ENCODE measurements around the gene DST.
"Not testable (repeated sequence)": the region's sequence is repeated elsewhere in the genome, so short reads cannot be mapped to it uniquely, and the experiment has no call there.

DST gene

DNA sequence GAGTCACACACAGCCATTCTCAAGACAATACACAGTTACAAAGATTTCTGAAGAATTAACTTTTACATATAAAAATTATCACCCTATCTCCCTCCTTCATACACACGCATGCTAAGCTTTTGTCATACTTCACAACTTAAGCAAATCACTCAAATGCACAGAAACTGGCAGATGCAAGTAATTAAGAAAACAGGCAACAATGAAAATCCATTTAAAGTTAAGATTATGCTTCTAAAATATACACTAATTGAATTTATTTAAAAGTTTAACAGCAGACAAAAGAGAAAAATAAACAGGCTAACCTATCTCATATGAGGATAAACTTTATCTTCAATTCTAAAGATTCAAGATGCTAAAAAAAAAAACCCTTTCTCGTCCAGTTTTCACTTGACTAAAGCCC, 68.4 kb downstream of the DST start:
- no peak overlapping the region for H3K4me3 ChIP-seq (ENCODE audit: low read depth, low read length)
- in situ Hi-C loops (cut with HindIII; ENCODE audit: low sequenced_read_pairs) = no loop called here
- DNase-seq (ENCODE audit: low read depth, low spot score) = no peak
- TF ChIP-seq, protein P1, sequence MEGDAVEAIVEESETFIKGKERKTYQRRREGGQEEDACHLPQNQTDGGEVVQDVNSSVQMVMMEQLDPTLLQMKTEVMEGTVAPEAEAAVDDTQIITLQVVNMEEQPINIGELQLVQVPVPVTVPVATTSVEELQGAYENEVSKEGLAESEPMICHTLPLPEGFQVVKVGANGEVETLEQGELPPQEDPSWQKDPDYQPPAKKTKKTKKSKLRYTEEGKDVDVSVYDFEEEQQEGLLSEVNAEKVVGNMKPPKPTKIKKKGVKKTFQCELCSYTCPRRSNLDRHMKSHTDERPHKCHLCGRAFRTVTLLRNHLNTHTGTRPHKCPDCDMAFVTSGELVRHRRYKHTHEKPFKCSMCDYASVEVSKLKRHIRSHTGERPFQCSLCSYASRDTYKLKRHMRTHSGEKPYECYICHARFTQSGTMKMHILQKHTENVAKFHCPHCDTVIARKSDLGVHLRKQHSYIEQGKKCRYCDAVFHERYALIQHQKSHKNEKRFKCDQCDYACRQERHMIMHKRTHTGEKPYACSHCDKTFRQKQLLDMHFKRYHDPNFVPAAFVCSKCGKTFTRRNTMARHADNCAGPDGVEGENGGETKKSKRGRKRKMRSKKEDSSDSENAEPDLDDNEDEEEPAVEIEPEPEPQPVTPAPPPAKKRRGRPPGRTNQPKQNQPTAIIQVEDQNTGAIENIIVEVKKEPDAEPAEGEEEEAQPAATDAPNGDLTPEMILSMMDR (IDR thresholded peaks at IDR 0.05; ENCODE audit: low read depth, low read length) = no peak

DNA sequence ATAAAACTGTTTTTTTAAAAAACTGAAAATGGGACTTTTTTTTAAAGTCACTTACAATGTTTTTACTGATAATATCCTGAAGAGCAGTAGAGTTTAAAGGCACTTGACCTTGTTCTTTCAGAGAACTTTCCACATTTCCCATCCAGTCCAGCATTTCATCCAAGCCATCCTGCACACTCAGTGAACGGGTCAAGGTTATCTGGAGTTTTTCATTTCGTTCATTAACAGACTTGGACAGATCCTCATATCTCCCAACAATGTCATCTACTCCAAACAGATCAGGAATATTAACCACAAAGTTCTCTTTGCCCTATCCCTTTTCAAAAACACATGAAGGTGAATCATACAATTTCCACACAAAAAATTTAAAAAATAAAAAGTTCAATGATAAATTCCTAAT, 69.1 kb downstream of the DST start:
- H3K4me3 ChIP-seq (ENCODE audit: low read depth, low read length) = no peak overlapping the region
- DNase-seq (ENCODE audit: low read depth, low spot score) = no peak
- TF ChIP-seq, protein P1 (IDR thresholded peaks at IDR 0.05; ENCODE audit: low read depth, low read length) = no peak
- in situ Hi-C loops (cut with HindIII; ENCODE audit: low sequenced_read_pairs) = no loop called here

DNA sequence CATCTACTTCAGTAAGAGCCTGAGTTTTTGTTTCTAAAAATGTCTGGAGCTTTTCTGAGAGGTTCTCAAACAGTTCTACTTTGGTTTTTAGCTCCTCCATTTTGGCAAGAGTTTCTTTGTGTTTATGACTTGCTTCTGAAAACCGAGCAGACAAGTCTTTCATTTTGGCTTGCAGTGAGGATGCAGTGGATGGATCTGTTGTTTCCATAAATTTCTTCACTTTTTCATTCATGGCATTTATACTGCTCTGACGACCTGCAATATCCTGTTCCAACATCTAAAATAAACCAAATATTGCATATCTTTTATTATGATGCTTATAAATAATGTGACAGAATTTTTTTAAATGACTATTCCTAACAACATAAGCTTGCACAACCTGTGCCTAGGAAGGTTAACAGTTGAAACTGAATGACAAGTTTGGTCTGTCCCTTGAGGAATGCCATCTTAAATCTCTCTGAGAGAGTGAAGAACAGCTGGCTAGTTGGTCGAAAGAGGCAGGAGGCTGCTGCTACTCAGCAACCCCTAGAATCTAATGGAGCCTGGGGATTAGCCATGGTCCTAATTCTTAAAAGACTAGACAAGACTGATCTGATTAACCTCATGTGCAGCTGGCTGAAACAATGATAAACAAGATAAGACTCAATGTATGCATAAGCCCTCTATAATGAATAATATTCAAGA, 69.8 kb downstream of the DST start:
- H3K4me3 ChIP-seq (ENCODE audit: low read depth, low read length) = no peak overlapping the region
- no peak for DNase-seq (ENCODE audit: low read depth, low spot score)
- in situ Hi-C loops (cut with HindIII; ENCODE audit: low sequenced_read_pairs) = no loop called here
- TF ChIP-seq, protein P1 (IDR thresholded peaks at IDR 0.05; ENCODE audit: low read depth, low read length) = no peak

DNA sequence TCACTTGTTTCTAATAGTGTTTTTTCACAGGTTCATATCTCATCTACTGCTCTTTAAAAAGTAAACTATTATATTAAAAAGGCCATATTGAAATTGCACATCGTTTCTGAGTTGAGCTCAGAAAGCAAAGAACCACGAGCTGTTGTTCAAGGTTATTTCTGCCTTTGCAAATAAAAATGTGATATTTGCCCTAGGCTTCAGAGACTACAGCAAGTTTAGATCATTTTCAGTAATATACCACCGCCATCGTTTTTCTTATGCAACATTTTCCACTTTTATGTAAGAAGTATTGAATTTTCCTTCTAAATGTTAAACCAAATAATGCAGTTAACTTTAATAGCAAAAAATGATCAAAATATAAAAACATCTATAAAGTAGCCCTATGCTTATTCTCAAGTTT, 71.1 kb downstream of the DST start:
- TF ChIP-seq, protein P1 (IDR thresholded peaks at IDR 0.05; ENCODE audit: low read depth, low read length) = no peak

DNA sequence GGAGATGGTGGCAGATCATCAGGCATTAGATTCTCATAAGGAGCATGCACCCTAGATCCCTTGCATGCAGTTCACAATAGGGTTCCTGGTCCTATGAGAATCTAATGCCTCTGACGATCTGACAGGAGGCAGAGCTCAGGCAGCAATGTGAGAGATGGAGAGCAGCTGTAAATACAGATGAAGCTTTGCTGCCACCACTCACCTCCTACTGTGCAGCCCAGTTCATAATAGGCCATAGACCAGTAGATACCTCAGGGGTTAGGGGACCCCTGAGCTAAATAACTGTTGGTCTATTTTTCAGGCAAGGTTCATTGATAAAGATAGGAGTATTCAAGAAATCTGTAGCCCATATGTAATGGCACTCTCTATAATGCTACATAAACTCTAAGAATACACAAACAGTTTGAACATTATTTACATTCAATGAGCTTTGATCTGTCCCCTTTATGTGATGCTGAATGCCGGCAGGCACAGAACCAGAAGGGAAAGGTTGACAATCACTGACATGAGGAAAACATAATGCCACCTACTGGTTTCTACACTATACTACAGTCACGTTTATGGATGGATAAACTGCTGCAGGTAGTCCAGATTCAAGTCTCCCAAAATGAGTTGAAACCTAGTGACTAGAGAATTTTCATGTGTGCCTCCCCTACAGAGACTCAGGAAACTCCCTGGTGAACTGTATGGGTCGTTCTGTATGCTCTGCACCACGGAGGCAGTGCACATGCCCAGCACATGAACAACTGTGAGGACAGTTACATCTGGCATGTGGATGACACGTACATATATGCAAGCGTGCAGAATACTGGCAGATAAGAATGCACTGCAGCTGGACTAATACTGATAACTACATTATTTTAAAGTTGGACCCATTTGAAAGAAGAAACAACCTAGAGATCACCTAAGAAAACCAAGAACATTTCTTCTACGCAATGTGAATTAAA, 72.0 kb downstream of the DST start:
- in situ Hi-C loops (cut with HindIII; ENCODE audit: low sequenced_read_pairs) = no loop called here
- DNase-seq (ENCODE audit: low read depth, low spot score) = peak; percentile 43
- TF ChIP-seq, protein P1 (IDR thresholded peaks at IDR 0.05; ENCODE audit: low read depth, low read length) = peak; percentile 56
- no peak overlapping the region for H3K4me3 ChIP-seq (ENCODE audit: low read depth, low read length)

More for the DNA sequence above, 71.1 kb downstream of the DST start:
- in situ Hi-C loops (cut with HindIII; ENCODE audit: low sequenced_read_pairs) = no loop called here
- no peak overlapping the region for H3K4me3 ChIP-seq (ENCODE audit: low read depth, low read length)
- DNase-seq (ENCODE audit: low read depth, low spot score) = no peak

DNA sequence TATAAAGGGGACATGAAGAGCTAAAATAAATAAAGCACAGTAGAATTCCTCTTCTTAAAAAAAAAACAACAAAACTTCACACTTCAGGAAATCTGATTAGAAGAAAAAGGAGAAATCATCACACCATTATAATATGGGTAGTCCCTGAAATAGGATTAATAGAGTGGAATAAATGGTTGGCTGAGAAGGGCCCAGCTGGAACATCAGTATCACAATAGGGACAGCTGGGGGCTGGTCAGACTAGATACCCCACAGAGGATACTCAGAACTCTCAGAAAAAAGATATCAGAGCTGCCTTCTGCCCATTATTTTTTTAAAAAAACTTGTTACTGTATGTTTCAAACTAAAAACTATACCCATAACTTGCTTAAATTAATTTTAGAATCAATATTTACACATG, 75.2 kb downstream of the DST start:
- no peak overlapping the region for H3K4me3 ChIP-seq (ENCODE audit: low read depth, low read length)
- TF ChIP-seq, protein P1 (IDR thresholded peaks at IDR 0.05; ENCODE audit: low read depth, low read length) = no peak
- DNase-seq (ENCODE audit: low read depth, low spot score) = no peak
- in situ Hi-C loops (cut with HindIII; ENCODE audit: low sequenced_read_pairs) = no loop called here

DNA sequence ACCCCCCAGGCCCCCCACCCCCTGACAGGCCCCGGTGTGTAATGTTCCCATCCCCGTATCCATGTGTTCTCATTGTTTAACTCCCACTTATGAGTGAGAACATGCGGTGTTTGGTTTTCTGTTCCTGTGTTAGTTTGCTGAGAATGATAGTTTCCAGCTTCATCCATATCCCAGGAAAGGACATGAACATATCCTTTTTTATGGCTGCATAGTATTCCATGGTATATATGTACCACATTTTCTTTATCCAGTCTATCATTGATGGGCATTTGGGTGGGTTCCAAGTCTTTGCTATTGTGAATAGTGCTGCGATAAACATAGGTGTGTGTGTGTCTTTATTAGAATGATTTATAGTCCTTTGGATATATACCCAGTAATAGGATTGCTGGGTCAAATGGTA, 80.0 kb downstream of the DST start:
- DNase-seq (ENCODE audit: low read depth, low spot score); in situ Hi-C loops (cut with HindIII; ENCODE audit: low sequenced_read_pairs); H3K4me3 ChIP-seq (ENCODE audit: low read depth, low read length): not testable (repeated sequence)
